Activated CD4-positive, CD25-positive, alpha-beta regulatory T cell treated with anti-CD3 and anti-CD28 coated beads, Interleukin-2, amount 50 U/mL, for 24 hours (primary cell): ENCODE measurements around the gene ZWILCH.
"Not testable (repeated sequence)": the region's sequence is repeated elsewhere in the genome, so short reads cannot be mapped to it uniquely, and the experiment has no call there.

Source experiments
- ATAC-seq, 2 donors: fragments of 150-1000 bp; cut with Tn5 transposase; one replicate each; pipeline ENCODE4 v1.10.0; 2021; ENCODE audit warnings: mild to moderate bottlenecking in 1 of 2, moderate library complexity in 1 of 2

ZWILCH gene

DNA sequence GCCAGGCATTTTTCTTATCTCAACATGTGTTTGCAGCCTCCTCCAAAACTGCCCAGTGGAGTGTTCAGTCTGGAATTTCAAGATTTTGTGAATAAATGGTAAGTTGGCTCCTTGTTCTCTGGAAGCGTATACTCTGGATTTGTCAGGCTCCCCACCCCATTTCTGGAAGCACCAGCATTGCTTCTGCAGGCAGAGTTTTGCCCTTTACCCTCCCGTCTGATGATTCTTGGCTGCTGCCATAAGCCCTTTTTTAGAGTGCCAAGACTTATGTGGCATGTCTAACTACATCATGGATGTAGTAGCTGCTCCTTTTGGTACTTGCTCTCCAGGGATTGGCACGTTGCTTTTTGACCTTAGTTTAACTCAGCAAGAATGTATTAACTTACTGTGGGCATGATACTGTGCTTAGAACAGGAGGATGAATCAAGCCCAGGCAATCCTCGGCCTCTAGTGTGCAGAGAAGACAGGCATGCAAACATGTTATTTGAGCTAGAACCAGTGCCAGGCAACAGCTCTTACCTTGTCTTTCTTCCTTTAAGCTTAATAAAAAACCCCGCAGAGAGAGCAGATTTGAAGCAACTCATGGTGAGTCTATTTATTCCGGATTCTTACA, 15.8 kb upstream of the ZWILCH start:
- ATAC-seq = no peak

DNA sequence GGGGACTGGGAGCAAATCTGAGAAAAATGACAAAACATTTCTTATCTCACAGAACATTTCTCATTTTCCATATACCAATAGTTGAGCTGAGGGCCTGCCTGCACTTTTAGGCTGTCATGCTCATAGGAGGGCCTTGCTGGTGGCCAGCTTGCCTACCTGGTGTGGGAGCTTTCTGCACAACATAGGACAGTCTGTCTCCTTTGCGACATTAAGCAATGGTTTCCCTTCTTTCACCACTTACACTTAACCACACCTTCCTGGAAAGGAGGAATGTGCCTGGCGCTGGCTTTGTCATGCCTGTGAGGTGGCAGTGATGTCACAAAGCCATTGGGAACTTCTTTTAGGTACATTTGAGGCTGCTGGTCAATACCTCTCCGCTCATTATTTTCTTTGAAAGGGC, 13.3 kb upstream of the ZWILCH start:
- ATAC-seq = no peak

DNA sequence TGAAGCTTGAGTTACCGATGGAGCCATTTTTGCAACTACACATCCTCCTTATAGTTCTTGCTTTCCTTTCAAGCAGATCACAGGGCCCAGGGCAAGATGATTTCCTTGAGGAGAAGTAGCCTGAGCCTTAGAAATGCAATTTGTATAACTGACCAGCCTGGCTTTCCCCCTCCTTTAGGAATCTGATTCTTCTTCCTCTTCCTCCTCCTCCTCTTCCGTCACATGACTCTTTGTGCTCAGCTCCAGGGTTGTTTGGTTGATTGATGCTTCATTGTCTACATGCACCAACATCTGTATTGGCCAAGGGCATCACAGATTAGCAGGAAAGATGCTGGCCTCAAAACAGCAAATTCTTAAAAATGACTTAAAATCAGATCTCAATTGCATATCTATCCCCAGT, 10.9 kb upstream of the ZWILCH start:
- ATAC-seq = no peak

DNA sequence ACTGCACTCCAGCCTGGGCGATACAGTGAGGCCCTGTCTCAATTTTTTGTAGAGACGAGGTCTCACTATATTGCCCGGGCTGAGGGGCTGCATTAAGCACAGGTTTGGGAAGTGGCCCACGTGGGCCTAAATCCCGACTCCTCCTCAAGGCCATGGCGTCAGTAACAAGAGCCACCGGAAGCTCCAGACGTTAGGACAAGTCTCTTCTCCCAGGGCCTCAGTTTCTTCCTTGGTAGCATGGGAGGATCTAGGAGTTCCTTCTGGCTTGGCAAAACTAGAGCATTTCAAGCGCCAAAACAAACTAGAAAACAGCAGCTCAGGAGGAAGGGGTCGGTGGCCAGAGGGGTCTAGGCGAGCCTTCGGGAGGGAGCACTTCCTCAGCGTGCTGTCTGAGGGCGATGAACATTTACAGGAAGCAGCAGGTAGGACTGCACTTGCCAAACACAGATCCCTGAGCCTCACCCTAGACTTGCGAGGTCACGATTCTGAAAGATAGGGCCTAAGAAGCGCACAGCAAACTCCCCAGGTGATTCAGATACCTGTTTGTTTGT, 8.1 kb upstream of the ZWILCH start:
- peak; percentile 18 to 25 for ATAC-seq

DNA sequence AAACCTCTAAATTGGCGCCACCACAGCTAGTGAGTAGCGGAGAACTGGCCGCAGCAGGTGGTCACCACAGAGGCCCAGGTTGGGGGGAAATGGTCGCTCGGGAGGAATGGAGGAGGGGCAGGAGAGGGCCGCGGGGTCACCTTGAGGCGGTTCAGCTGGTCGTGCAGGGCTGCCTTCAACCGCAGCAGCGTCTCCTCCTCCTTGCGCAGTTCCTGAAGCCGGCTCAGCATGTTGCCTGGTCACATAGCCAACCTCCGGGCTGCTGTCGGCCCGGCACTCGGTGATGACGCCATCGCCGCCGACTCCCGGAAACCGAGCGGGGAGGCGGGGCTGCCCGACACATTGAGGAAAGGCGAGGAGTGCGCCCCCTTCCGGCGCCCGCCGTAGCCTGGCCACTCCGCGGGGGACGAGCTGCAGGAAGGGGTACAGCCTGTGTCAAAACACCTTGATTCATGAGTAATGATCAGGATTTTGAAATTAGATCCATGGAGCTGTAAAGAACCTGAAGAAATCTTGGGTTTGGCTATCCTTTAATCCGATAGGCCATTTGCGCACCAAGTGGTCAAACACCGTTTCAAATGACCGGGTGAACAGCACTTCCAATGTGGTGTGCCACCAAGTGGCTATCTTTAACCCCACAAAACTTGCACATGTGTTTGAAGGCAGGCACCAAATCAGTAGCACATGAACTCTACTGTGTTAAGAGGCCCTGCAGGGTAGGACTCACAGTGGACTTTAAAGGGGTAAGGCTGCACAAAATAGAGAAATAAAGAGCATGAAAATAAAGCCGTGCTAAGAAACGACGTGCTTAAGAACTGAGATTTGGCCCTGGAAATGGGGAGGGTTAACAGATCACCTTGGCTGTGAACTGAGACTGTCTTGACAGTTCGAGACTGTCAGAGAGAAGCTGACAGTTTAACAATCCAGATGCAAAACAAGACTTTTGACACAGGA, 7.3 kb upstream of the ZWILCH start, which contains the start of gene SNAPC5:
SNAPC5 (minus strand) TSS at position 261 of the 954 bp plus-strand sequence; CDS start at position 230, 31 bp downstream.
- peak; percentile 83 to 86 for ATAC-seq

DNA sequence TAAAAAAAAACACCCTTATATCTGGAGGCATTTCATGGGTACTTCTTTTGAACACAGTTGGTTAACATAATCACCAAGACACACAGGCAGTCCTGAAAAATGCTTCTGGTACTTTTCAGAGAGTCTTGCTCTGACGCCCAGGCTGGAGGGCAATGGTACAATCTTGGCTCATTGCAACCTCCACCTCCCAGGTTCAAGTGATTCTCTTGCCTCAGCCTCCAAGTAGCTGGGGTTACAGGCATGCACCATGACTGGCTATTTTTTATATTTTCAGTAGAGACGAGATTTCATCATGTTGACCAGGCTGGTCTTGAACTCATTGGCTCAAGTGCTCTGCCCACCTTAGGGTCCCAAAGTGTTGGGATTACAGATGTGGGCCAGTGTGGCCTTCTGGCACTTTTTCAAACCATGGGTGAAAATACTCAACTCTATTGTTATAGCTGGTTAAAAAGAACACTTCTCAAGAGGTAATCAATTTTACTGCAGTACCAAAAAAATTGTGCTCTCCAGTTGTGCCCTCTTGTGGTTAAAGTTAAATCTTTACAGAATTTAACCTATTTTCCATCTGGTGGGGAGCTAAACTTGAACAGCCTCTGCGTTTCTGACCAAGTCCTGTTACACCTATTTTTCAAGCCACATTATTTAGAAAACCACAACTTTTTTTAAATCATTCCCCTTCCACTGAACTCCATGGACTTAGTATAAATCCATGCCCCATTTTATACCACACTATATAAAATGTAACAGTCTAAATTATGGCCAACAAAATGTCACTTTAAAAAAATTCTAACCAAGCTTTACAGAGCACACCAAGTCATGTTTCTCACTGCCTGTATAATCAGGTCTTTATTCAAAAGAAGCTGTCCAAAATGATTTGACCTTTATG, 6.4 kb upstream of the ZWILCH start:
- no peak for ATAC-seq

DNA sequence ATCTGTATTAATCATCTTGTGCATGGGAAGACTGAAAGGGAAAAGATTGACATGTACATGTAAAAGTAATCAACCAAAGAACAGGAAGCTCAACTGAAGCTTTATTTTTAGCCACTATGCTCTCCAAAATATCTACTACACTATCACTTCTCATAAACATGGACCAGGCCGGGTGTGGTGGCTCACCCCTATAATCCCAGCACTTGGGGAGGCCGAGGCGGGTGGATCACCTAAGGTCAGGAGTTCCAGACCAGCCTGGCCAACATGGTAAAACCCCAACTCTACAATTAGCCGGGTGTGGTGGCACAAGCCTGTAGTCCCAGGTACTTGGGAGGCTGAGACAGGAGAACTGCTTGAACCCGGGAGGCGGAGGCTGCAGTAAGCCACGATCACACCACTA, 4.8 kb upstream of the ZWILCH start:
- not testable (repeated sequence) for ATAC-seq

DNA sequence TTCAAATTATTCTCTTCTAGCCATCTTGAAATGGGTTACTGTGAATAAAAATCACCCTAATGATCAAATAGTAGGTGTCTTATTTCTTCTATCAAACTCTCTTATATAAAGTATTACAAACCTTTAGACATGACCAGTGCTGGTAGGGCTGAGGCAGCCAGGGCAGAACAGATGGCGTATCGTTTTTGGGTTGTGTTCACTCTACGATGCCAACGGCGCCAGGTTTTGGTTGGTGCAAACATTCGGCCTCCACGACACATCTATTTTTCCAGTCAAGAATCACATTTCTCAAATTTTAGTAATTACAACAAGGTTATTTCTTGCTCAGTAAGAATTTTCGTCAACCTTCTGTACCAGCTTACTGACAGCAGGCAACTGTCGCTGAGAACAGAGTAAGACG, 2.6 kb upstream of the ZWILCH start:
- ATAC-seq = no peak

DNA sequence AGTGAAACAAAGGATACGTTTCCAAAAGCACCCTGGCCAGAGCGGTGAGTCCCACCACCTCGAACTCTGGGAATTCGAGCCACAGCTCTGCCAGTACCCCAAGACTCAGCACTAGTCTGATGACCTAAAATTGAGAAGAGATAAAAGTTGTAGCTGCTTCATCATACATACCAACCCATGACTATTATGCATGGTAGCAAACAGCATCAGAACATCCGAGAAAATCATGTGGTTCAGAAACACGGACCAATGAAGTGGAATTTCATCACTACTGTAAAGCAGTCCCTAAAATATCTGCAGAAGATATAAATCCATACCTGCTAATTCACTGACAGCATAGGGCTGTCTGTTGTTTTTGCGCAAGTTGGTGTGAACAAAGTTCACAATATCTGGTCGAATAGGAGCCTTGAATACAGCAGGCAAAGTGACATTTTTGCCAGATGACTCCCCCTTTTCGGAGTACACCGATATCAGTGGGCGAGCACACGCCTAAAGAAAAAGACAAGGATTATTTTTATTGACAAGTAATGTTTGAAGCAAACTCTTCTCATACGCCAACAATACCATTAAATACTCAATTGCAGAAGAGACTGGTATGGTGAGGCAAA, 2.0 kb upstream of the ZWILCH start:
- ATAC-seq = not testable (repeated sequence)

DNA sequence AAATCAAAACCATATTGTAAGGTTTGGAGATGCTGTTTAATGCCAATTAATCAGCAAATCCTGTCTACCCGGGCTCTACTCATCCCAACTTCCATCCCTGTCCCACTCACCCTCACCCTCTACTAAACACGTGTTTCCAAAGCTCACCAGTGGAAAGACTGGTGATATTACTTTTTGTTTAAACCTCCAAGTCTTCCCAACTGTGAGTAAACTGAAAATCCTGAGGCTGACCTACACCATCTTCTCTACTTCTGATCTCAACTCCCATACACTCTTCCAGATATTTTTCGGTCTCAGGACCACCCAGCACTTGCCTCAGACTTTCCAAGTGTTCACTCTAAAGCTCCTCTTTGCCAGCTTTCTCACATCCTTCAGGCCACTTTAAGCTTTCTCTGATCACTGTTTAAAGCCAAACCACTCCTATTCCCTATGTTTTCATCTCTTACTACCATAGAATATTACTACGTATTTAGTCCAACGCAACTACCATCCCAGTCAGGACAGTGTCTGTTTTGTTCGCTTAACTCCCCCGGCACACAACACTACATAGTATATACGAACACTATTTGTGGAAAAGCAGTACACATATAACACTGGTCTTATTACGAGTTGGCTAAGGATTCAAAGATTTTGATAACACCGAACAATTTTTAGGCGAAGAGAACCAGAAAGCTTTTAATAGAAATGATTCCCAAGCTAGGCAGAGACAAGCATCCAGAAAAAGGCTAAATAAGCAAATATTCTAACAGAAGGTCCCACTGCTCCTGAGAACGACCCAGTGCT, 1.2 kb upstream of the ZWILCH start:
- ATAC-seq = no peak

DNA sequence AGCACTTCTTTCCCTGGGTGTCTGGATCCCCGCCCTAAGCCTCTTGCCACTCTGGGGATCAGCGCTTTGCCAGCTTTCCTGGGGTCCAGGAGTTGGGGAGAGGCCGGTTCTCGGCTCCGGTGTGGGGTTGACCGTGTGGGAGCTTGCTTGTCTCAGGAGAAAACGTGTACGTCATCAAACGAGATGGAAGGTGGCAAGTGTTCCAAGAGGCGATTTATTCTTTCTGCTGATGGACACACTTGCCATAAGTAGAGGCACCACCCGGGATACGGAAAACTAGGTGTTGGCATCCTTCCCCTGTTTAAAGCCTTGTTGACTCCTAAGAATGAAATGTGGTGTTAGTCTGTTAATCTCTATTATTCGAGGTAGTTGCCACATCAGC, 295 bp downstream of the ZWILCH start:
- no peak for ATAC-seq

DNA sequence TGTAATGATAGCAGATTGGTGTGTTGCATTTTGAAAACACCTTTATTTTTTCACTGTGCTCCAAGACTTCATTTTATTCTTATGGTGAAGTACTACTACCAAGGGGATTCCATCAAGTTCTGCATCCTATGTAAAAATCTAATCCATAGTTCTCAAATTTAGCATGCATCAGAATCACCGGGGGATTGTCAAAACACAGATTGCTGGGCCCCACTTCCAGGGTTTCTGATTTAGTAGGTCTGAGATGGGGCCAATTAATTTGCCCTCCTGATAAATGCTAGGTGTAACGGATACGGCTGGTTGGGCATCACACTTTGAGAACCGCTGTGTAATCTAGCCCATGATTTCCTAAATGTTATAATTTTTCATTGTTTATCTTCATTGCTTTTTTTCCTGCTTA, 692 bp downstream of the ZWILCH start:
- ATAC-seq = no peak

DNA sequence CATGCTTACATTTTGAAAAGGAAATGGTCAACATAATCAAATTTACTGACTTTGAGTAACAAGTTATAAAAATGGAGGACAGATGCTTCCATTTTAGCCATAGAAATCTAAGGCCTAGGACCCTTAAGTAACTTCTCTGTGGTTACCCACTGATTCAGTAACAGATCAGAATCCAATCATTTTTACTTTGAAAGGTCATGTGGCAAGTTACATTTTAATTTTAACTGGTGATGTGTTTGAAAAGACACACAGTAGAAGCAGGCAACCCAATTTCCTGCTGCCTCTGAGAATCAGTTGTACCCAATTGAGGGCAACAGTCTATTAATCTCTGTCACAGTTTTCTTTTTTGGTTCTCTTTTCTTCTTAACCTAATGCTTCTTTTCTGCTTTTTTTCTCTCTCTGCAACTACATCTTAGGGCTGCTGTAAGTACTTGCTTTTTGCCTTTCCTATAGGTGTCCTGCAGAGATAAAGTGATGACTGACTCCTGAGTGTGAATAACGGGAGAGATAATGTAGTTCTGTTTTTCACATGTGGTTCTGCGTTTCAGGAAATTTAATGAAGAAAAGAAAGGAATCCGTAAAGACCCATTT, 3.3 kb downstream of the ZWILCH start:
- no peak for ATAC-seq

DNA sequence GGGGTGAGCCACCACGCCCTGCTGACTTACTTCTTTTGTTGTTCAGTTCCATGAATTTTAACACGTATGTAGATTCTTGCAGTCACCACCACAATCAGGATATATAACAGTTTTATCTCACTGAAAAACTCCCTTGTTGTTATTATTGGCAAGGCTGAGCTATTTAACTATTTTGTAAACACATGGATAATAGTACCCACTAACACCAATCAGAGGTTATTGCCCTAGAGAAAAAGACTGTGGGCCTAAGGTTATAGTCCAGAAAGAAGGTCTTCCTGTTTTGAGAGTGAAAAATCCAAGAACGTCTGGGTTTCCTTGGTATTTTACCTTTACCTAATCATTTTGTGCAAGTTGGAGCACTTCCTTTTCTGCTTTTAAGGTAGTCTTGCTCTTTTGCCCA, 9.5 kb downstream of the ZWILCH start:
- no peak for ATAC-seq

DNA sequence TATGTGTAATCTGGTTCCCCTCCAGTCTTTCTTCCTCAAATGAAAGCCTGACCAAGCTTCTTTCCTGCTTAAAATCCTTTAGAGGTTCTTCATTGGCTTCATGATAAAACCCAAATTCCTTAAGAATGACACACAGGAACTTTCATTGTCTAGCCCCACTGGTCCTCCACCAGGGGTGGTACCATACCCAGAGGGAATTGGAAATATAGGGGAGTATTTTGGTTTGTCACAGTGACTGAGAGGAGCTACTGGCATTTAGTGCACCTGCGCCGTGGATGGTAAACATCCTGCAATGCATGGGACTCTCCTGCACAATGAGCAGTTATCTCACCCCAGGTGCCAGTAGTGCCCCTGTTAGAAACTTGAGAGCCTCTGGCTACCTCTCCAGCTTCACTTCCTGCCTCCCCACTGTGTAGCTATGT, 10.8 kb downstream of the ZWILCH start:
- no peak for ATAC-seq

DNA sequence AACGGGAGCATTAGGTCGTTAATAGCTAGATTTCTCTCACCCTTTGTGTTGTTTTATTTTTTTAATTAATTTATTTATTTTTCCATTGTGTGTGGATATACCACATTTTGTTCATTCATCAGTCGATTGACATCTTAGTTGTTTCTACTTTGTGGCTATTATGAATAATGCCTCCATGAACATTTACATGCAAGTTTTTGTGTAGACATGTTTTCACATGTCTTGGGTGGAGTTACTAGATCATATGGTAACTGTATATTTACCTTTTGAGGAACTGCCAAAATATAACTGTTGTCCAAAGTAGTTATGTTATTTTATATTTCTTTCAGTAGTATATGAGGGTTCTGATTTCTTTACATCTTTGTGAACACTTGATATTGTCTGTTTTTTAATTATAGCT, 18.8 kb downstream of the ZWILCH start:
- ATAC-seq = no peak

DNA sequence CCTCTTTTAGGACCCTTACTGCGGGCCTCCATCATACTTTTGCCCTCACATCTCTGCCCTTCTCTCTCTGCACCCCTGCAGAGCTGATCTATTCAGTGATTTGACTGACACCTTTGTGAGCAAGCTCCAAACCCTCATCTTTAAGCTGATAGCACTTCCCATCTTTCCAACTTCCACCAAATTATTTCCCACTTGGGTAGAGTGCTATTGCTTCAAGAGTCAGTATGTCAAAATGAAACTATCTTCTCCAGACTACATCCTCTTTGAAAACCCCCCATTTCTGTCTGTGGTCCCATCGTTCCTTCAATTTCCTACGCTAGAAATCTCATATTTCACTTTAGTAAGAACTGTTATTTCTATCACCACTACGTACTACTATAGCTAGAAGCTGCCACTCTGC, 19.7 kb downstream of the ZWILCH start:
- ATAC-seq = no peak

DNA sequence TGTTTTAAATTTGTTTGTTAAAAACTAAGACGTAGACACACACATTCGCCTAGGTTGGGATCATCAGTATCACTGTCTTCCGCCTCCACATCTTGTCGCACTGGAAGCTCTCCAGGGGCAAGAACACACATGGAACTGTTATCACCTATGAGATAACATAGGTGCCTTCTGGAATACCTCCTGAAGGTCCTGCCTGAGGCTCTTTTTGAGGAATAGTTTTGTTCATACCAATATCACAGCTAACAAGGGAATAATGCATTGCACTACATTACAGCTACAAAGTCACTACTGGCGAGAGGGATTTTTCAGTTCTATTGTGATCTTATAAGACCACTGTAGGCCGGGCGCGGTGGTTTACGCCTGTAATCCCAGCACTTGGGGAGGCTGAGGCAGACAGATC, 29.9 kb downstream of the ZWILCH start:
- no peak for ATAC-seq

DNA sequence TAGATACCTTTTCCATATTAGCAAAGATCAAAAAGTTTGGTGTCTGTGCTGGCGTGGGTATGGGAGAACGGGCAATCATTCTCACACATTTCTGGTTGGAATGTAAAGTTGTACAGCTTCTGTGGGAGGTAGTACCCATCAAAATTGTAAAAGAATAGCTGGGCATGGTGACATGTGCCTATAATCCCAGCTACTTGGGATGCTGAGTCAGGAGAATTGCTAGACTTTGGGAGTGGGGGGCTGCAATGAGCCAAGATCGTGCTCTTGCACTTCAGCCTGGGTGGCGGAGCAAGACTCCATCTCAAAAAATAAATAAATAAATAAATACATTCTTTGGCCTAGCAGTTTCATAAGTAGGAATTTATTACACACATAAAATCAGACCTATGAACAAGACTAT, 37.8 kb downstream of the ZWILCH start:
- ATAC-seq = no peak

DNA sequence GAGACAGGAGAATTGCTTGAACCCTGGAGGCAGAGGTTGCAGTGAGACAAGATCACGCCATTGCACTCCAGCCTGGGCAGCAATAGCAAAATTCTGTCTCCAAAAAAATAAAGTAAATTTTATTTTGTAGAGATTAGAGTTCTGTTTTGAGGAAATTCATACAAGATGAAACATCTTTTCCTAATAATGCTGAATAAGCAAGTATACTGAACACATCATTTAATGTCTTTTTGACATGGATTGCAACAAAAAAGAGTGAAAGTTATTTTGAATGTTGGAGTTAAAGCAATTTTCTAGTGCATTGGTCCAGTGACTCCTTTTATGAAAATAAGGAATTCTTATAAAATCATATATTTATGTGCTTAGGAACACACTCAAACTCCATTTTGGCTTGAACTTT, 40.1 kb downstream of the ZWILCH start:
- no peak for ATAC-seq

DNA sequence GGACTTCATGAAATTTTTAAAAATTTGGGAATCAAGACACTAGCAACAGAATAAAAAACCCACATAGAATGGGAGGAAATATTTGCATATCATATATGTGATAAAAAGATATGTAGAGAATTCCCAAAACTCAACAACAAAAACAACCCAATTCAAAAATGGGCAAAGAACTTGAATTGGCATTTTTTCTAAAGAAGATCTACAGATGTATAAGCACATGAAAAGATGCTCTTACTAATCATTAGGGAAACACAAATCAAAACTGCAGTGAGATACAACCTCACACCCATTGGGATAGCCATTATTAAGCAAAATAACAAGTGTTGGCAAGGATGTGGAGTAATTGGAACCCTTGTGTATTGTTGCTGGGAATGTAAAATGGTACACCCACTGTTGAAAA, 50.6 kb downstream of the ZWILCH start:
- no peak for ATAC-seq
